ENCODE measurements around the gene EFCAB6.

EFCAB6 gene

DNA sequence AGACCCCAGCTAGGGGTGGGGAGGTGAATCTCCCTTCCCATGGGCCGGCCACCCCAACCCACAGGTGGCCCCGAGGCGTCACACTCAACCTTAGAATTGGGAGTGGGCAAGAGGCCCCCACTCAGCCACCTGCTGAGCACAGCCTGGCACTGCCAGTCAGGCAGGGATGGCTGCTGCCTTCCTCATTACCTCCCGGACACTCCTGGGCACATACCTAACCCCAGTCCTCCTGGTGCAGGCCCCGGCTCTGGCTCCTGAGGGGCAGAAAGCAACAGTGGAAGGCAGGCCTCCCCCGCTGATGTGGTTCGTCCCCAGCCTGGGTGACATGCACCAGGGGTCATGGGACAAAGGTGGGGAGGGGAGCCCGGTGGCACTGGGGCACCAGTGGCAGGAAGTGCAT is 296.7 kb downstream of the EFCAB6 start:
- DNase-seq = no peak

DNA sequence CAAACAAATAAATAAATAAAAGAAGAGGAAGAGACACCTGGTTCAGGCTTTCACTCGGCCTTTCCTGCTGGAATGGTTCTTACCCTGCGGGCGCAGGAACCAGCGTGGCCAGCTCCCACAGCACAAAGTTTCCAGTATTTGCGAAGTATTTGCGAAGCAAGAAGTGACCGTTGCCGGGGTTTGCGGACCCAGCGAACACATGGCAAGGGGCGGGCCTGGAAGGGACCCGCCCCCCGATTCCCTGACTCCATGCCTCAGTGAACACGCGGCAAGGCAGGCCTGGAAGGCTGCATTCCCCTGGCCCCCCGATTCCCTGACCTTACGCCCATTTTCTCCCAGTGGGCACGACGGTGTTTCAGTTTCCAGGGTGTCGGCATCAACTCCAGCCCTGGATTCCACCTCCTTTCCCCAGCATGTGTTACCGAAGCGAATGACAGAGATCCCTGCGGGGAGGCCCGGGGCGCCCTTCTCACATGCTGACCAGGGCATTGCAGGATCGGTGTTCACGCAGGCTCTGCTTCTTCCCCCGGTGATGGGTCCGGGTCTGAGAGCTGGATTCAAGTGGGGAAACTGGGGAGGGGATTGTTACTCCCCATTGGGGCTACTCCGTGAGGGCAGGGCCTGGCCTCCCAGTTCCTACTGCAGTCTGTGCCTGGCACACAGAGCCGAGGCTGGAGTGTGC is 297.5 kb downstream of the EFCAB6 start:
- no peak for DNase-seq

DNA sequence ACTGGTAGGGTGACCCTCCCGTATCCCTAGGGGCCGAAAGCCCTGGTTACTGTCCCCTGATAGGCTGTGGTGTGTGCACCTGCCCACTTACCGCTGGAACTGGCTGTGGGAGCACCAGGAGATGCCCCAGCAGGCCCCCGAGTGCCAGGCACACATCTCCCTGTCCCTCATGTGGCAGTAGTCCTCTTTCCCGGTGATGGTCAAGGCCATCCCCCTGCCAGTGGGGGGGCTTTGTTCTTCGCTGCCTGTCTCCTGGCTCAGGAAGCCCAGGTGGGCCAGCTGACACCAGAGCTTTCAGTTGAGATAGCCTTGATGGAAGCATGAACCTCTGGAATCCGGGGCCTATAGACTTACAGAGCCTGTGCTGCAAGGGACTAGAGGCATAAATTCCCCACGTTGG is 299.8 kb downstream of the EFCAB6 start:
- DNase-seq = no peak

DNA sequence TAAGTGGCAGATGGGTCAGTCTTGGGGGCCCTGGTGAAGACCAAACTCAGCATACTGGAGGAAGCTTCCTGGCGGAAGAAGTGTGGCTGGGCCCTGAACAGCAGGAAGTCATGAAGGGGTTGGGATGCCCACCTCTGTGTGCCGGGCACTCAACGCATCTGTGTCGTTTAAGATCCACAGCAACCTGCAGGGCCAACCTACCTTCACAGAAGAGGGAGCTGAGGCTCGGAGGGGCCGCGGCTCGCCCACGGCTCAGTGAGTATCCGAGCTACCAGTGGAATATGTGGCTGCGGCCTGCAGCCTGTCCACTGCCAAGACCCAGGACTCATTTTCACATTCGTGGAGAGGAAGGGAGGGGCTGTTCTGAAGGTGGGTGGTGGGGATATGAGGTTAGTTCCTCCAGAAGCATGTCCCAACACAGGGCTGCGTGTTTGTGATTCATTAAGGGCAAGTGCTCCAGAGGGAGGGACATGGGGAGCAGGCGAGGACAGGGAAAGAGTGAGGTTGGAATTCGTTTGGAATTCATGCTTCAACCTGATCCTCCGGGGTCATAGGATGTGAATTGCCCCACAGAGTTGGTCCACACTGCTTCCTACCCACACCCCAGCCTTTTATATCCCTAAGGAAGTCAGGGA is 300.7 kb downstream of the EFCAB6 start:
- DNase-seq = no peak

DNA sequence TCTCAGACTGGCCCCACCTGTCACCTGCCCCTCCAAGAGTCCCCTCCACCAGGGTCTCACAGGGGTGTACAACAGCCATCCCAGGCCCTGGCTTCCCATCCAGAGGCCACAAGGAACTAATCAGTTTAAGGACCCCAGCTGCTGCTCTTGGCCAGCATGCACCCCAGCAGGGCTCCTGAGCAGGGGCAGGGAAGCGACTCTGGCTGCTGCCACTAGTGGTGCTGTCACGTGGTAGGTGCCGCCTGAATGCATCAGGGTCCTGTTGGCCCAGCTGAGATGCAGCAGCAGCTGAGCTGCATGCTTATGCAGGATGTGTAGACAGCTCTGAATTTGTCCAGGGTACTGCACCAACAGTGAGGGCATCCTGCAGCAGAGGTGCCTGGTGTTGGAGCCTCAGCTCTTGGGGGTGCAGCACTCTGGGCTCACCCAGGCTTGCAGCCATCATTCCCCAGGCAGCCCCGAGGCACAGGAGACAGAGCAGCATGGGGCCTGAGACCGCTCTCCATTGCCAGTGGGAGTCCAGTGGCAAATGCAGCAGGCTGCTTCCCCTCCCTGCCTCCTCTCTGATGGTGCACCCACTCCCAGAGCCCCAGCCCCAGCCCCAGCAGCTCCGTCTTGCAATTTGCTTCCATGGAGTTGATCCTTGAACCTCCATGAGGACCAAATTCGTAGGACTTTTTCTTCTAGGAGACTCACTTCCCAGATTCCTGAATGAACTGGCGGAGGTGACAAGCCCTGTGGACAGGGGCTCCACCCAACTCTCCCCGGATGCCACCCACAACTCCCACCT is 301.6 kb downstream of the EFCAB6 start:
- no peak for DNase-seq

DNA sequence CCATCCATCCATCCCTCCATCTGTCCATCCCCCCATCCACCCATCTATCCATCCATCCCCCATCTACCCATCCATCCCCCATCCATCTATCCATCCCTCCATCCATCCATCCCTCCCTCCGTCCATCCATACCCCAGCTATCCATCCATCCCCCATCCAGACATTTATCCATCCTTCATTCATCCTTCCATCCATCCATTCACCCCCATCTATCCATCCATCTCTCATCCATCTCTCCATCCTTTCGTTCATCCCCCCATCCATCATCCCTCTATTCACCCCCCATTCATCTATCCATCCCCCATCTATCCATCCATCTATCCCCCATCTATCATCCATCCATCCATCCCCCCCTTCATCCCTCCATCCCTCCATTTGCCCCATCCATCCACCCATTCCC is 302.8 kb downstream of the EFCAB6 start:
- DNase-seq = no peak

DNA sequence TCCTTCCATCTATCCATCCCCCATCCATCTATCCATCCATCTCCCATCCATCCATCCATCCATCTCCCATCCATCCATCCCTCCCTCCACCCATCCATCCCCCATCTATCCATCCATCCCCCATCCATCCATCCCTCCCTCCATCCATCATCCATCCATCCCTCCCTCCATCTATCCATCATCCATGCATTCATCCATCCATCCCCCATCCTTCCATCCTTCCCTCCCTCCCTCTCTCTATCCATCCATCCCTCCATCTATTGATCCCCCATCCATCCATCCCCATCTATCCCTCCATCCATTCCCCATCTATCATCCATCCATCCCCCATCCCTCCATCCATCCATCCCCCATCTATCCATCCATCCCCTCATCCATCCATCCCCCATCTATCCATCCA is 303.6 kb downstream of the EFCAB6 start:
- DNase-seq = no peak

DNA sequence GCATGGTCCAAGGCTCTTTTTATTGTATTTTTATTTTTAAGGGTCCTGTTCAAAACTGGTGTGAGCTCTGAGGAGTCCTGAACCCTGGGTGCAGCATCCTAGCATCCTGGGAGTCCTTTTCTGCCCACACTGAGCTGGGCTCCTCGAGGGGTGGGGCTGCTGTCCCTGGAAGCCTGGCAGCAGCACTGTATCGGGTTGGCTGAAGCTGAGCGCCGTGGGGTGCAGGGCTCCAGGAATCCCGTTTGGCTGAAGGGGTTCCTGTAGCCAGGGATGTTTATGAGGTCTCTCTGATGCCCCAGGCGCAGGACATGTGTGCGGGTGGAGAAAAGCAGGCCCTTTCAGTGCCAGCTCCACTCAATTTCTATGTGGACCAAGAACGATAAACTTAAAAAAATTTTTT is 304.9 kb downstream of the EFCAB6 start:
- DNase-seq = no peak

DNA sequence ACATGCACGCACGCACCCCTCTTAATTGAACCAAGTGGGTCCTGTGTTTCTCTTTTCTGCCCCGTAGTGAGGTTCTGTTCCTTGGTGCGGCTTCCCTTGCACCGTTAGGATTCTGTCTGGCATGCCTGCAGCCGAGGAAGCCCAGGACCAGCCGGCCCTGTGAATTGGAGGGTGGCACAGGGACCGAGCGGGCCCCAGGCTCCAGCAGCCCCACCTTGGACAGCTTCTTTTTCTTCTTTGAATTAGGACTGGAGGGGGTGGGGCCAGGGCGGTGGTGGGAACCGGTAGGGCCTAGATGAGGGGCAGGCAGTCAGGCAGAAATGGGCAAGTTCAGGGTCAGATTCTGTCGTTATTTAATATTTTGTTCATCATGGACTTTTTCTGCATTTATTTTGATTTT is 305.6 kb downstream of the EFCAB6 start:
- no peak for DNase-seq

DNA sequence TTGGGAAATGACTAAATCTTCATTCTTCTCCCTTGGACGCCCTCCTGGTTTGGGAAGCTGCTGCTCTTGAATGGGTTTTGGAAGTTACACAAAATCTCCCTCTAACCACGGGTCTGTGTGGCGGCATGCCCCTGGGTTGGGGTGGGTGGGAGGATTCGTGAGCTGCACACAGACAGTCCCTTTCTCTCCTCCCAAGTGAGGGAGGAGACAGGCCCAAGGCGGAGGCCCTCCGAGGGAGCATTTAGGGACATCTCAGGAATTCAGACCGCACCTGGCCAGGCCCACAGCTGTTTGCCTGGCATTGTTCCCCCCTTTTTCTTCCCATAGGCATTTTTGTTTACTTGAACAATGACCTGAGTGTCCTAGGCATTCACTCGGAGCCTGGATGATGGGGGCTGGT is 306.2 kb downstream of the EFCAB6 start:
- no peak for DNase-seq

DNA sequence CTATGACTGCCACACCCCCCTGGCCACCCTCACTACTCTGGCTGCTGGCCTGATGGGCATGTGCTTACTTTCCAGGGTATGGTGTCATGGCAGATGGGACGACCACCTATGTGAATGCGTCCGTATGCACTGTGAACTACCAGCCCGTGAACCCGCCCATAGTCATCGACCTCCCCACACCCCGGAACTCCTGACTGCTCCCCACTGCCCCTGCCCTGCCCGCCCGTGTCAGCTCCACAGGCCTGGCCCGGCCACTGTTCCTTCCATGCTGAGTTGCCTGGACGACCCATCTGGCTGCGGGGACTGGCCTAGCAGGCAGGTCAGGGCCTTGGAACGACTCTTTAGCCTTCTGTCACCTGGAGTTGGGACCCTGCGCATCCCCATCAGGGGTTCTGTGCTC is 306.7 kb downstream of the EFCAB6 start:
- no peak for DNase-seq

DNA sequence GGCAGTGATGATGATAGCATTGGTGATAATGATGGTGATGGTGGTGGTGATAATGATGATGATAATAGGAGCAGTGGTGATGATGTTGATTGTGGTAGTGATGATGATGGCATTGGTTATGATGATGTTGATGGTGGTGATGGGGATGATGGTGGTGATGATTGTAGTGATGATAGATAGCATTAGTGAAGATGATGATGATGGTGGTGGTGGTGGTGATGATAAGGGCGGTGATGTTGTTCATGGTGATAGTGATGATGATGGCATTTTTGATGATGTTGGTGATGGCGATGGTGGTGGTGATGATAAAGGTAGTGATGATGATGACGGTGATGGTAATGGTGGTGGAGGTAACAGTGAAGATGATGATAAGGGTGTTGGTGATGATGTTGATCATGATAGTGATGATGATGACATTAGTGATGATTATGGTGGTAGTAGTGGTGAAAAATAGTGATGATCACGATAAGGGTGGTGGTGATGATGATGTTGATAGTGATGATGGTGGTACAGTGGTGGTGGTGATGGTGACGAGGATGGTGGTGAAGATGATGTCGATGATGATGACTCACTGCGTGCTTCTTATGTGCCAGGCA is 307.3 kb downstream of the EFCAB6 start:
- DNase-seq = no peak

DNA sequence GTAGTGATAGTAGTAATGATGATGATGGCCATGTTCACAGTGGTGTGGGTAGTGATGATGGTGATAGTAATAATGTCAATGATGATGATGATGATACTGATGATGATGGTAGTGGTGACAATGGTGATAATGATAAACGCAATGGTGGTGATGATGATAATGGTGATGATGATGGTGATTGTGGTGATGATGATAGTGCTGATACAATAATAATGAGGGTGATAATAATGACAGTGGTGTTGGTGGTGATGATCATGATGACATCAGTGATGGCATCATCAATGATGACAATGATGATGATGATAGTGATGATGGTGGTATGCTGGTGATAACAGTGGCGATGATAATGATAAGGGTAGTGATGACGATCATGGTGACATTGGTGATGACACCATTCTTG is 308.0 kb downstream of the EFCAB6 start:
- no peak for DNase-seq

DNA sequence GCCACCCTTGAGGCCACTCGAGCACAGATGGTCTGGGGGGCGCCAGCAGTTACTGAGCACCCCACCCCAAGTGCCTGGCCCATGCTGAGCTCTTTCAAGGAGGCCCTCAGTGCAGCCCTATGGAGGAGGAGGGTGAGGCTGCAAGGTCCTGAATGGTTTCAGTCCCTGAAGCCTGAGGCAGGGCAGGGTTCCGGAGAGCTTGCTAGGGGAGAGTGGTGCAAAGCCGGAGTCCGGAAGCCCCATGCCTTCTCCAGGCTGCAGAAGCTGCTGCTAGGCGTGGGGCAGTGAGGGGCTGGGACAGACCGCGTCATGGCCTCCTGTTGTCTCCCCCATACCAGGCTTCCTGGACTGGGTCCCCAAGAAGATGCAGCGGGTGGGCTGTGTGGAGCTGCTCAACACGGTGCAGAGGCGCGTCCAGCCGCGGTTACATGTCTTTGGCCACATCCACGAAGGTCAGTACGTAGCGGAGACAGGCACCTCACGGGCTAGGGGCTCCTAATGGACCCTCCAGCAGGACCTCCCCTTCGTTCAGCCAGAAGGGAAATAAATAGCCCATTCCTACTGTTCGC is 309.7 kb downstream of the EFCAB6 start:
- no peak for DNase-seq

DNA sequence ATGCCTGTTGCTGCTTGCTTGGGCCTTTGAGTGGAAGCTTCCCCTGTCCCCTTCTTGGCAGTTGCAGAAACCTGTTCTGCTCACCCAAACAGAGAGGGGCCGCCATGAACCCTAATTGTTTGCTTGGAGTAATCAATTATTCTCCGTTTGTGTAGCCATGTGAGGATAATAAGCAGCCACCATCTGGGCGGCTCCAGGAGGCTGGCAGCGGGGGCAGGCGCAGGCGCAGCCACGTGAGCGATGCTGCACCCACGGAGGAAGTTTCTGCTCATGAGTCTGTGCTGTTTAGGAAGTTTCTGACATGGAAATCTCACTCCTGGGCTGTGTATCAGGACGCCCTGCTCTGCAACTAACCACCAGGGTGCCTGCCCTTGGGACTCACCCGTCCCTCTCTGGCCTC is 310.2 kb downstream of the EFCAB6 start:
- no peak for DNase-seq

DNA sequence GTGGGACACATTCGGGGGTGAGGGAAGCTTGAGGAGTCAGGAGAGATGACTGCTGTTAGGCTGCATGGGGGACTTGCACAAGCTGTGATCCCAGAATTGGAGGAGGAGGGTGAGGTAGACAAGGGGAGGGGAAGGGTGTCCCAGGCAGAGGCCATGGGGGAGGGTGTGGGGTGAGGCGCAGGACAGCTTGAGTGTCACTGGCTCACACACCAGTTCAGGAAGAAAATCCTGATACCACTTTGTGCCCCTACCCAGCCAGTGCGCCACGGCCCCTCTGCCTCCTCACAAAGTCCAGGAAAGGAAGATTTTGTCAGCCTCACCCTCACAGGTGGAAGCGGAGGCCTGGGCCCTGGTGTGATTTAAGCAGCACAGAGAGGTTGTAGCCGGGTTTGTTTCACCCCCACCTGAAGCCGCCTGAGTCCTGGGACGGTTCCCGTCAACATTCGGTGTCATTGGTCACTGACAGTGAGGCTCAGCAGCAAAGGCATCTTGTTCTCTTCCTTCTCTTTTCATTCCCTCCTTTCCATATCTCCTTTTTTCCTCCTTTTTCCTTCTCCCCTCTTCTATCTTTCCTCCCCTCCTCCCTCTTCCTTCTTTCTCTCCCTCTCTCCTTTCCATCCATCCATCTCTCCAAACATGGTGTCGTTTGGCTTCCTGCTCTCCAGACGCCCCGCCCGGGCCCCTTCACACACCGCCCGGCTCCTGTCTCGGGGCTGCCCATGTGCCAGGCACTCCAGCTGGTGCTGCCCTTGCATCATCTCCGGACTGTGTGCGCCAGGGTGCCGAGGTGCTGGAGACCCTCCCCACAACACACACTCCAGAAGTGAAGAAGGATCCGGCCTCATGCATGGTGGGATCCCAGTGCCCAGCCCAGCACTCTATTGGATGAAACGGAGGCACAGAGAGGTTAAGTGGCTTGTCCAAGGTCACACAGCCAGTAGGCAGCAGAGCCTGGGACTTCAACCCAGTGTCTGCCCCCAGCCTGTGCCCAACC is 311.0 kb downstream of the EFCAB6 start:
- no peak for DNase-seq

DNA sequence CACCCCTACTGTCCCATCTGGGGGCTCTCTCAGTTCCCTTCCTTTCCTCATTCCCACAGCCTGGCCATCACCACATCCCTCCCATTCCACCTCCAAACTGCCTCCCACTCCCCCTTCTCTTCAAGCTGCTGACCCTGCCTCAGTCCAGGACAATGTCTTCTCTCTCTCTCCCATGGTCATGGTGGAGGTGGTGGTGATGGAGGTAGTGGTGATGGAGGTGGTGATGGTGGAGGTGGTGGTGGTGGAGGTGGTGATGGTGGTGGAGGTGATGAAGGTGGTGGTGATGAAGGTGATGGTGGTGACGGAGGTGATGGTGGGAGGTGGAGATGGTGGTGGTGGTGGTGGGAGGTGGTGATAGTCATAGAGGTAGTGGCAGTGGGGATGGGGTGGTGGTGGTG is 313.2 kb downstream of the EFCAB6 start:
- DNase-seq = no peak

DNA sequence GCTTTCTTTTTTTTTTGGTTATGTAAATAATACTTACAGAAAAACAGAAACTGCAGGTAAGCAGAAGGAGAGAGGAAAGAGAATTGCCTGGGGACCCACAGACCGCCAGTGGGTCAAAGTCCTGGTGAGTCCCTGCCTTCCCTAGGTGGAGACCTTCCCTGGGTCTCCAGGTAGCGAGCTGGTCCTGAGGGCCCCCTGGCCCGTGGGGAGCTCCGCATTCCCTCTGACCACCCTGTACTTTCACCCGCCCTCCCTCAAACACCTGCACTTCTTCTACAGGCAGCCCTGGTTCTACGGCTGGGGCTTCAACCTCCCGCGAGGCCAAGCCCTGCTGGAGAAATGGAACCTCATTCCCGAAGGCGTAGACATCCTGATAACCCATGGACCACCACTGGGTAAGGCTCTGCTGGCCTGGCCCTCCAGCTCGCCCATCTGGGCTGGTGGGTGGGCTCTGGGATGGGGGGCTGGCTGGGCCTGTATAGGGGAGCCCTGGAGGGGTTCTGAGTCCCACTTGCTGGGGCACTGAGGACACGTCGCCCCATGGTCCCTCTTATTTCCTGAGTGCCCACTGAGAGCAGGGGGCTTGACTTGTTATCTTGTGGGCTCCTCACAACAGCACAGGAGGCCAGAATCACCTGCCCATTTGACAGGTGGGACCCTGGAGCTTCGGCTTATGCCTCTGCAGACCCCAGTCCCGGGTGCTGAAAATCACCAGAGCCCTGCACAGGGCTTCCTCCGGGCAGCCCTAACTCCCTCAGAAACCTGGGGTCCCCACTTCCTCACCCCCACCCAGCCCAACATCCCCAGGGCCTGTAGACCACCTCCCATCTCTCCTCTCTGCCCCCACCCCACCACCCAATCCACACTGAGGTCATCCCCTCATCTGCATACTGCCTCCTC is 313.9 kb downstream of the EFCAB6 start:
- DNase-seq = no peak

DNA sequence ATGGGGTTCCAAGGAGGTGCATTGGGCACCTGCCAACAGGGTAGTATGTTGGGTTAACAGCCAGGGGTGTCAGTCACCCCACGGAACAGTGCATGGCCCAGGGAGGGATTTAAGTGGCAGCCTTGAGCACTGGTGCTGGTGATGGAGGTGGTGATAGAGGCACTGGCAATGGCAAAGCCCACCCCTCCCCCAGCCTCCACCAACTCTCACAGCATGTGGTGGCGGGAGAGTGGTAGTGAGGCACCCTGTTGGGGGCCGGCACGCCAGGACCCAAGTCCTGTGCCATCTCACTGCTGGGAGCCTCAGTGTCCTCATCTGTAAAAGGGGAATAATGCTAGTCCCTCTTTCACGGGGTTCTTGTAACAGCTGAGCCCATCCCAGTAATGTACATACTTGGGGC is 318.8 kb downstream of the EFCAB6 start:
- DNase-seq = no peak

DNA sequence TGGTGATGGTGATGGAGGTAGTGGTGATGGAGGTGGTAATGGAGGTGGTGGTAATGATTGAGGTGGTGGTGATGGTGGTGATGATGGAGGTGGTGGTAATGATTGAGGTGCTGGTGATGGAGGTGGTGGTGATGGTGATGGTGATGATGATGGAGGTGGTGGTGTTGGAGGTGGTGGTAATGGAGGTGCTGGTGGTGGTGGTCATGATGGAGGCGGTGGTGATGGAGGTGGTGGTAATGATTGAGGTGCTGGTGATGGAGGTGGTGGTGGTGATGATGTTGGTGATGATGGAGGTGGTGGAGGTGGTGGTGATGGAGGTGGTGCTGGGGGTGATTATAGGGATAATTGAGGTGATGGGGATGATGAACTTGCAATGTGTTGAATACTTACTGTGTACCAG is 320.4 kb downstream of the EFCAB6 start:
- DNase-seq = no peak

DNA sequence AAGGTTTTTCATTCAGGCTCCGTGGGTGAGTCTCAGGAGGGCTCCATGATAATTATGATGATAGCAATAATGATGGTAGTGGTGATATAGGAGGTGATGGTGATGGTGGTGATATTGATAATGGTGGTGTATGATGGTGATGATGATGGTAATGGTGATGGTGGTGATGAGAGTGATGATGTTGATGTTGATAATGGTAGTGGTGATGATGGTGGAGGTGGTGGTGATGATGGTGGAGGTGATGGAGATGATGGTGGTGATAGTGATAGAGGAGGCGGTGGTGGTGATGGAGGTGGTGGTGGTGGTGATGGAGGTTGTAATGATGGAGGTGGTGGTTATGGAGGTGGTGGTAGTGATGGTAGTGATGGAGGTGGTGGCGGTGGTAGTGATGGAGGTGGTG is 320.9 kb downstream of the EFCAB6 start:
- DNase-seq = no peak

All from NCI-H1048 (cell line).